ENCODE results near the gene BCKDHB.

BCKDHB gene

DNA sequence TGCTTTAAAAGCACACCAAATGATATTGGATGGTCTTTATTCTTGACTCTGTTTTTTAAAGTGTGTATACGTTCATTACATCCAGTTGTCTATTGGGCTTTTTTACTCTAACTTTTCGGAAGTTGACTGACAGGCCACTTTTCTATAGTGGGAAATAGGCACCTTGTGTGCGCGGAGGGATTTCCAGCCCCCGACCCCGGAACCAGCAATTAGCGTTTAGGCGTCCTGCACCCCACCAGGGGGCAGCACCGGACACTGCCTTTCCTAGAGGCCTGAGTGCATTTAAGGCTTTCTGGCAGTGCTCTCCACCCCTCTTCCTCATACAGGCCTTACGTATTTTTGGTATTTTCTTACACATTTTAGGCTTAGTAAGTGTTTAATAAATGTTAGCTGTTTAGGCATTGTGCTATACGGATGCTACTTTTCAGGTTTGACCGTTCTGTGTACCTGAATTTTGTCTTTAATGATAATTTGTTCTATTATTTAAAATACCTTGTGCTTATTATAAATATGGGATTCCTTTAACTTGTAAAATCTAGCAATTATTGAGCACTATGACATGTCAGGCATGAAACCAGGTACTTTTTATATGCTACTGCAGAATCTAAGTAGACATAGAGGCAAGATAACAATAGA lies 231.8 kb downstream of the BCKDHB start:
- DNase-seq = peak; percentile 45

DNA sequence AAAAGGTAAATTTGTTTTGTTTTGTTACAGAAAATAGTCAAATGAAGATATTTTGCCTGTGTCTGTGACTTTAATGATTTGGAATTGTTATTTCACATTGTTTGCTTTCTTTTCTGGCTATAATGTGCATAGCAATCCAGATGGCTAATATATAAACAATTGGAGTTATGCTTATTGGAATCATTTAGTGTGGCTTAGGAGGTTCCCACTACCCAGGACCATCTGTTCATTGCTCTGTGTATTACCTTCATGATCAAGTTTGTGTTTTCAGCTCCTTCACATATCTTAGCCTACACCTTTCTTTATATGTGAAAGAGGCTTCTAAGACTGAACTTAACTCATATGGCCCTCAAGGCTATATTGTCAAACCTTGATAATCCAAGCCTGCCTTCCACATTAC lies 232.9 kb downstream of the BCKDHB start:
- peak; percentile 87 for DNase-seq

DNA sequence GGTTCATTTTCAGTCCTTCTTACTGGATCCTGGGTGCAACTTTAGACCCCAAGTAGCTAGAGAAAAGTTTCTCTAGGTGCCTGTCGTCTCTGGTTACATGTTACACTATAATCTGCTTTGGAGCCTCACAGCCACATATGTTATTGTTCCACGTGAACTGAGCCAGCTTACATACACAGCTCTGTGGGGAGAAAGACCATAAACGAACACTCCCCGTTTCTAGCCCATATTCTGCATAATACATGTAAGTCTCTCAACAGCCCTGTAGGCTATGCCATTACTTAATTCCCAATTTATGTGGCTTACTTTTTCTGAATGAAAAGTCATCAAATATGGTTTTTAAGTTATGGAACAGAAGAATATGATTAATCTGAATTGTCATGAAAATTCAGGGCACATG lies 233.8 kb downstream of the BCKDHB start:
- DNase-seq = peak; percentile 90

DNA sequence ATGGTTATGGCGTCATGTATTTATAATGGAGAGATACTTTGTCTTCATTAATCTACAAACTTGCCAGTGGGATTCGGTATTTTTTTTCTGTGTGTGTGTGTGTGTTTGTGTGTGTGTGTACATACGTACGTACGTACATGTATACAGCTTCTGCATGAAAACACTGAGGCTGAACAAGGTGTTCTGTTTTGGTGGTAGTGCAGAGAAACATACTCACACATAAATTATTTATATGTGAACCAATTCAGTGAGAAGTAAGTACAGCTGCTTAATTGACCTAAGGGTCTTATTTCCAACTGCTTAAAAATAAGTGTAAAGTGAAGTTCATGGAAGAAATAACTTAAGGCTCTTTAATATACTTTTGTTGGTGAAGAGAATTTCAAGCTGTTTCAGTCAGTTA lies 234.2 kb downstream of the BCKDHB start:
- DNase-seq = no peak

DNA sequence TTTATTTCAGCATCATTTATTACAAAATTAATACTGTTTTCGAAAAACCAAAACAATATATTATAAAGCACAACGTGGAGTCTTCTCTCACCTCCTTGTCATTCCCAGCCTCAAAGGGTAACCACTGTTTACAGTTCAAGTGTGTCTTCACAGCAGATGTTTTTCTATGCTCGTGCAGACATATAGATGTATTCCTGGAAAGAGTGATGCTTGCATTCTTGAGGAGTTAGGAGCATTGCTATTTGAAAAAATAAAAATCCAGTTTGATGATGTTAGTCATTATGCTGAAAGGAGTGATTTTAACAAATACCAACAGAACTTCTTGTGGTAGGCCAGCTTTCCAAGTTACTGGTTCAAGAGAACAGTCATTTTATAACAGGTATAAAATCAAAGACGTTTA lies 234.9 kb downstream of the BCKDHB start:
- DNase-seq = peak; percentile 70

DNA sequence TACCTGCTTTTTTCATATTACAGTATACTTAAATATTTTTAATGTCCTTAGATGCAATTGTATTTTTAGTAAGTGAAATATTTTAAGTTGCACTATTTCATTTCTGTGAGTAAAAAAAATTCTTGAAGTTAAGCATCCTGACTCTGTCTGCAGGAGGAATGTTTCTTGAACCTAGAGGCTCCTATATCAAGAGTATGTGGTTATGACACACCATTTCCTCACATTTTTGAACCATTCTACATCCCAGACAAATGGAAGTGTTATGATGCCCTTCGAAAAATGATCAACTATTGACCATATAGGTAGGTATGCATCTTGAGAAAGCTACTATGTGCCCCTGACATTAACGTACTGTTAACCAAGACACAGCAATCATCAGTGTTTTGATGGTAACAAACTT lies 237.0 kb downstream of the BCKDHB start:
- DNase-seq = no peak

DNA sequence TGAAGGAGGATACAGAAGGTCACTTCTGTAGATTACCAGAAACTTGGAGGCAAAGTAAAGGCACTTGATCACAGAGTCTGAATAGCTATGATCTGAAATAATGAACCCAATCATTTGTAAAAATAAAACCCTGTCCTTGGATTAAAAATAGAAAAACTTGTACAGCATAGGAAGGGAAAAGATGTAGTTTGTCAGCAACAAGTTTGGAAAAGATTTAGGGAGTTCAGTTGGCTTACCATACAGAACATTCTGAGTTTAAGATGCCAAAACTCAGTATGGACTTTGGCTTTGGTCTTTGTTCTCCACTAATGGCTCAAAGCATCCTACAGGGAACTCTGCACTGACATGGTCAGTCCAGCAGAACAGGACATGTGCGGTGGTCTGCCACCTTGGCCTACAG lies 240.6 kb downstream of the BCKDHB start:
- DNase-seq = no peak

DNA sequence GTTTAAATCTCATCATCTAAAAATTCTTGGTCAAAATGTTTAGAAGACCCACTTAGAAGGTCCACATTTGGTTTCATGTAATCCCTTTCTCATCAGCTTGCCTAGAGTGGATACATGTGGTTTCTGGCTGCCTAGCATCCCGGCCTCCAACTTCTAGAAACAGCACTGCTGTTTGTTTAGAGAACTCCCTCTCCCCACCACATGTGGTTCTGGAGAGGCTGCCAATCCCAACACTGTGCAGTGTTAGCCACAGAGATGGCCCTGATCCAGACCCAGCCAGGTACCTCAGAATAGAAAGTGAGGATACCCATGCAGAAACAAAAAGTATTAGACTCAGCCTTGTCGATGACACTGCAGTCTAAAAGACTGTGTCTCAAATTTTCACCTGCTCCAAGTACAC lies 241.8 kb downstream of the BCKDHB start:
- peak; percentile 70 for DNase-seq

DNA sequence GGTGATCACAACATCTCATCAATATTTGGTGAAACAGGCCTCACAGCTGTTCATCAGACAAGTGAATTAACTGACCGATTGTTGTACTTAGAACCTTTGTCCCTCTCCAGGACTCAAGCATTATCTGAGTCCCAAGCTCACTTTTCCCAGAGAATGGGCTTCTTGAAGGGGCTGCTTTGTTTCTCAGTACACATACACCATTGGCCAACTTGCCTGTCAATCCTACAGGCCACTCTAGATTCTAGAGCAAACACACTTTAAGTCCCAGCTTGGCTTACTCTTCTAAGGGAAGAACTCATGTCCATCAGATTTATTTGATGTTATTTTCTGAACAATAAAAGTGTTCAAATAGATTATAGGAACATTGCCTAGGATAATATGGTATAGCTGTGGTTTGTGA lies 249.5 kb downstream of the BCKDHB start:
- no peak for DNase-seq

DNA sequence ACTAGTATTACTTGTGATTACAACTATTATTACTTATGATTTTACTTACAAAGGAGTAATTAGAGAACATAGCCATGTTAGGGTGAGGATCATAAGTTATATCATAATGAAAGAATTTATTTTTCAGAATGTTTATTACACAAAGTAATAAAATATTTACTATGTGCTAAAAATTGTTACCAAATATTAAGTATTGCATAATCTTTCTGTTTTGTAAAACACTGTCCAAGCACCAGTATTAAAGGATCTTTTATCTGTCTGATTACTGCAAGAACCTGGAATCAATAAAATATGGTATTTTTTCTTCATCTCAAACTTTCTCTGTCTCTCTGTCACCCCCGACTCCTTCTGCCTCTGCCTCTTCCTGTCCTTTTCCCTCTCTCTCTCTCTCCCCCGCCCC lies 250.1 kb downstream of the BCKDHB start:
- no peak for DNase-seq

DNA sequence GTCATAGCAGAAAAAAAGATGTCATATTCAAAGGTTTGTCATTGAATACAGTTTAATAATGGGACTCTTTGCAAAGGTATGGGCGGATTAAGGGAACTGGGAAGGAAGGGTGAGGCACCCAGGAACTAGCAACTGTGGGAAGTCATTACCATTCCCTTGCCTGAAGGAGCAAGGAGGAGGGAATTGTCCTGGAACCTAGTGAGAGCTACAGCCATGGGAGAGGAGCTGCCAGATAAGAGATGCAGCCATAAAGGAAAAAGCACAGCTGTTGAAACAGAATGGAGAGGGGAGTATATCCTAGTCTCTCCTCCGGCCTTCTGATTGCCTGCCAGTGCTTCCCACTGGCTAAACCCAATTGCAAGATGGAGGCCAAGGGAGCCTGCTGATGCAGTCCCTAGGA lies 250.6 kb downstream of the BCKDHB start:
- DNase-seq = peak; percentile 8

DNA sequence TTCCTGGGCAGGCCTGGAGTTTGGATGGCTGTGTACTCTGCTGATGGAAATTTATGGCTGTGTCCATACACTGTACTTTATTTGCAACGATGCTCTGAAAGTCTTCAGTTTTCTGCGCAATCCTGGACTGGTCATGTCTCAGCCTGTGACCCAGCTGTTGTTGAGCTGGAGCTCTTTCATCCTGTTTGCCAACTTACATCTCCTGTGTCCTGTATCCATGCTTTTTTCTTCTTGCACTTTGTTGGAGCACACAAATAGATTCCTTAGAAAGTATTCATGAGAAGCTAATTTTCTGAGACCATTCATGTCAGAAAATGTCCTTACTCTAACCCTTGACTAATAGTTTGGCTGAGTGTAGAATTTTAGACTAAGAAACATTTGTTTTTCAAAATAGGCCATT lies 251.2 kb downstream of the BCKDHB start:
- DNase-seq = no peak

DNA sequence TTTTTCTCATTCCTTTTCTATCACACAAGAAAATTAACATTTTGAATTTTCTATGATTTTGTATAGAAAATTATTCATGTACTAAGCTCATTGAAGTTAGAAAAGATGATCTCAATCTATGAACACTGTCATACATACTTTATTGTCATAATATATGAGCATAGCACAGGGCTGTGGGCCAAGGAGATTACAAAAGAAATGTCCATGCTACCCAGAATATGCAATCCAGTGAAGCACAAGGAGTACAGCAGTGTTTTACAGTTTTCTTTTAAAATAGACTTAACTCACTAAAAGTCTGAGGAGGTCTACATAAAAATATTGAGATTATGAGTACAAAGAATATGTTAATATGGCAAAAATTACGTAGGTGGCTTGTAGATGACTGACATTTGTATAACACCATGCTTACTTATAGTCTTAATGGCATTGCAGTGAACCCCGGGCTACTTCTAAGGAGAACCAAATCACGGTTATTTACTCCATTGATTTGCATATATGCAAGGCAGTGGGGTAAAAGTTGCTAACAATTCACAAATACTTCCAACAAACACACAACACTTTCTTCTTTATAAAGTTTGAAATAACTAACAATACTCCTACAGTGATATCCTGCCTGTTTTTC lies 257.1 kb downstream of the BCKDHB start:
- no peak for DNase-seq

DNA sequence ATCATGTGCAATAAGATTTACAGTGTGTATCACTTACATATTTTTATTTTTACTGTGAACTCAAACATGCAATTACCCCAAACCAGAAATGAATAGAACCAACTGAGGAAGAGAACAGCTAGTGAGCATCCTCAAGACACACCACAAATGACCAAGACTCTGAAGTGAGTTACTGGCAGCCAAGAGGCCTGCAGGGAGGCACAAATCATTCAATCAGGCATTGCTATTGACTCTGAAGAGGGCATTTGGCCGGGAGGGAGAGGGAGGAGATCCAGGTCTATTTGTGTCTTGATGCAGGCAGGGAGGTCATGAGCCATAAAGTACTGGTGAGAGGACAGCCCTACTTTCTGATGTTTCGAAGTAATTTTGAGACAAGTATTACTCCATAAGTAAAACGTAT lies 257.7 kb downstream of the BCKDHB start:
- DNase-seq = no peak

DNA sequence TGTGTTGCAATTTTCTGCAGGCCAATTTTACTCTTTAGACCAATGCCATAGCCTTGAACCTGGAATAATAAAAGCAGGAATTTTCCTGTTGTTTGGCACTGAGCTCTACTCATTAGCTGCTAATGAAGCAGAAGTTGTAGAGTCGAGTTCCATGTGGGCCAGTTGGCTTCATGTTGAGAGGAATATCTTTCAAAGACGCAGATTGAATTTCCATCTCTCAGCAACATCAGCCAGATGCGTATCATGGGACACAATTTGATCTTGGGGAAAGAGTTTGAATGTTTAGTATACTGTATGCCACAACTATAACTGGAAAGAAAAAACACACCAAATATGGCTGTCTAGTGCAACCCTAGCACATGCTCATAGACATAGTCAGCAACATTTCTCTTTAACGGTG lies 259.6 kb downstream of the BCKDHB start:
- peak; percentile 96 for DNase-seq

DNA sequence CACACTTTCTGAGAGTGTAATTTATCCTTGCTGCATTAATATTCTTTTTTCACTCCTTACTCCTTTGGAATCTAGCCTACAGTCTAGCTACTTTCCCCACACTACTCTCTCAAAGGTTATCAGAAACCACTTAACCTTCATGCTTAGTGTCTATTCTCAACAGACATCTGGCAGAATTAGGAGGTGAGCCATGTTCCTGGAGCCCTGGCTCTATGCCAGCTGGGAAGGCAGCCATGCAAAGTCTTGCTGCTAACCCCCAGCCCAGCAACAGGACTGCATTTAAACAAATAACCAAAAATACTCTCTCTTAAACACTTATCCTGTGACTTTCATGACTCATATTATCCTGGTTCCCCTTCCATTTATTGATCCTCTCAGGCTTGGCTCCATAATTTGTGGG lies 260.2 kb downstream of the BCKDHB start:
- DNase-seq = peak; percentile 97

DNA sequence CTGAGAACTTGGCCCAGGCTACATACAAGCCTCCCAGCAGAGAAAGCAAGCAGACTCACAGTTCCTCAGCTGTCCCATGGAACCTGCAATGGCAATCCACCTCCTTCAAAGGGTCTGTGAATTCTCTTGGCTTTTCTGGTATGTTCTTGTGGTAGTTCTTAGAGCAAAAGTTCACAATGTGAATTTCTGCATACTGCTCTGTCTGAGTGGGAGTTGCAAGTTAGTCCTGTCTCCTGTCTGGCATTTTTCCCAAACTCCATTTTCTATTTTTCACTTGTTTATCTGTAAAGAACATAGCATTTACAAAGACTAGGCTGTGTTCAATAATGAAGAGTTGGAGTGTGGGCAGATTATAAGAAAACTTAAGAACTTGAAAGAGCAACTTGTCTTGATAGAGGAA lies 269.9 kb downstream of the BCKDHB start:
- no peak for DNase-seq

DNA sequence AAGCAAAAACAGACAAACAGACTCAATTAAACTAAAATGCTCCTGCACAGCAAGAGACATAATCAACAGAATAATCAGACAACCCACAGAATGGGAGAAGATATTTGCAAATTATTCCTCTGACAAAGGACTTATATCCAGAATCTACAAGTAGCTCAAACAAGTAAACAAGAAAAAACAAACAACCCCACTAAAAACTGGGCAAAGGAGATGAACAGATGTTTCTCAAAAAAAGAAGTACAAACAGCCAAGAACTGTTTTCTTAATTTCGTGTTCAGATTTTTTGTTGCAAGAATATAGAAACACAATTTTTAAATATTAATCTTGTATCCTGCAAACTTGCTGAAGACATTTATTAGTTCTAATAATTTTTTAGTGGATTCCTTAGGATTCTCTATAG lies 274.1 kb downstream of the BCKDHB start:
- DNase-seq = peak; percentile 11

DNA sequence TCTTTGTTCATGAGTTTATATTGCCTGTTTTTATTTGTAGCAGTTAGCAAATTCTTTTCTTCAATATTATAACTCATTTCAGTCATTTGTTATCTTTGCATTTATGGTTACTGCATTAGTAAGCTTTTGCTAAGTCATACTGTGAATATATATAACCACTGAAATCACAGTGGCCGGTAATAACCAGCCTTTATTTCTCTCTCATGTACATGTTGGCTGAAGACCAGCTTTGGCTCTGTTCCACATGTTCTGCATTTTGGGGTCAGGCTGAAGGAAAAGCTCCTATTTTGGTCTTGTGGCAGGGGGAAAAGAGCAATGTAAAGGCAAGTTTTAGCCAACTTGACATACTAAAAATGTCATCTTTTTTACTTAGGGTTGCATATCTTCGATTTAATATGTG lies 276.3 kb downstream of the BCKDHB start:
- no peak for DNase-seq

DNA sequence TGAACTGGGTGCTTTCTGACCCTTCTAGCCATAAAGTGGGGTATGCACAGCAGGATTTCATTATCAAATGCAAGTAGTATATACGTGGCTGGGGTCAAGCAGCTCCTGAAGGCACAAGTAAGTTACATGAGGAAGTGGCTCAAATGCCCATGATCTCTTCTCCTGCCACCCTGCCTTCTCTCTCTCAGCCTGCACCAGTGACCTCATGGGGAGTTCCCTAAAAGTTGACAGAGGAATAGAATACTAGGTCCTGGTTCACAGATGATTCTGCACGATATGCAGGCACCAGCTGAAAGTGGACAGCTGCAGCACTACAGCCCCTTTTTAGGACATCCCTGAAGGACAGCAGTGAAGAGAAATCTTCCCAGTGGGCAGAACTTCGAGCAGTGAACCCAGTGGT lies 282.0 kb downstream of the BCKDHB start:
- DNase-seq = no peak

Data from NCI-H2171 treated with DMSO at 0.1 percent for 48 hours (cell line).